Measurements from ENCODE around the gene NXF1.
"Not testable (repeated sequence)": the region's sequence is repeated elsewhere in the genome, so short reads cannot be mapped to it uniquely, and the experiment has no call there.

NXF1 gene

GRCh38 chr11:62787005-62787759 lies 18.1 kb downstream of the NXF1 start, which contains the start of gene TMEM179B:
Gene TMEM179B, plus strand, starts transcription at chr11:62787402. Its CDS starts 30 bp downstream, at chr11:62787432.
- peak; percentile 97 for DNase-seq (ENCODE audit: low read depth)

- DNase-seq (ENCODE audit: low read depth), result peak; percentile 55
Measured at GRCh38 chr11:62786318-62787004, 18.8 kb downstream of the NXF1 start.

- no peak for DNase-seq (ENCODE audit: low read depth)
Measured at GRCh38 chr11:62782753-62783152, 22.5 kb downstream of the NXF1 start.

GRCh38 chr11:62778441-62778840 lies 26.8 kb downstream of the NXF1 start:
- no peak for DNase-seq (ENCODE audit: low read depth)

GRCh38 chr11:62777389-62777788 lies 27.9 kb downstream of the NXF1 start:
- DNase-seq (ENCODE audit: low read depth), result no peak

- no peak for DNase-seq (ENCODE audit: low read depth)
Measured at GRCh38 chr11:62775646-62776045, 29.6 kb downstream of the NXF1 start.

- DNase-seq (ENCODE audit: low read depth), result no peak
Measured at GRCh38 chr11:62774407-62774806, 30.8 kb downstream of the NXF1 start.

- peak; percentile 94 for DNase-seq (ENCODE audit: low read depth)
Measured at GRCh38 chr11:62771144-62772021, 33.9 kb downstream of the NXF1 start, which contains the start of gene TAF6L. Gene TAF6L, plus strand, starts transcription at chr11:62771396. Its CDS starts 4,388 bp downstream, at chr11:62775784.

GRCh38 chr11:62770778-62771143 lies 34.5 kb downstream of the NXF1 start:
- no peak for DNase-seq (ENCODE audit: low read depth)

GRCh38 chr11:62760867-62761227 lies 44.4 kb downstream of the NXF1 start:
- not testable (repeated sequence) for DNase-seq (ENCODE audit: low read depth)

- no peak for DNase-seq (ENCODE audit: low read depth)
Measured at GRCh38 chr11:62757846-62758788, 47.1 kb downstream of the NXF1 start.

- DNase-seq (ENCODE audit: low read depth), result no peak
Measured at GRCh38 chr11:62755086-62755615, 50.1 kb downstream of the NXF1 start.

- peak; percentile 100 for DNase-seq (ENCODE audit: low read depth)
Measured at GRCh38 chr11:62753736-62754603, 51.3 kb downstream of the NXF1 start, which contains the start of gene ZBTB3. Gene ZBTB3, minus strand, starts transcription at chr11:62754160. Its CDS starts 496 bp downstream, at chr11:62753664.

- no peak for DNase-seq (ENCODE audit: low read depth)
Measured at GRCh38 chr11:62752994-62753735, 52.1 kb downstream of the NXF1 start.

GRCh38 chr11:62752177-62752785 lies 53.0 kb downstream of the NXF1 start:
- DNase-seq (ENCODE audit: low read depth), result no peak

- DNase-seq (ENCODE audit: low read depth), result not testable (repeated sequence)
Measured at GRCh38 chr11:62749931-62750330, 55.3 kb downstream of the NXF1 start.

GRCh38 chr11:62747475-62748160 lies 57.6 kb downstream of the NXF1 start:
- DNase-seq (ENCODE audit: low read depth), result no peak

Data from amniotic epithelial cell (primary cell).